GM18526 (cell line): ENCODE measurements around the gene EEFSEC.

ENCODE experiments used
- POLR2A ChIP-seq: IDR thresholded peaks from 3 replicates; pipeline ENCODE4 v1.6.1; 2011; ENCODE audit not compliant: insufficient read length; ENCODE audit errors: extremely low read depth

Gene EEFSEC

GRCh38 chr3:128353361-128353965, 200.2 kb downstream of the EEFSEC start:
- no peak for TF ChIP-seq POLR2A

GRCh38 chr3:128353991-128354687, 200.9 kb downstream of the EEFSEC start:
- TF ChIP-seq POLR2A, result no peak

GRCh38 chr3:128354788-128355542, 201.7 kb downstream of the EEFSEC start:
- no peak for TF ChIP-seq POLR2A

GRCh38 chr3:128355543-128355919, 202.2 kb downstream of the EEFSEC start:
- TF ChIP-seq POLR2A, result no peak

- no peak for TF ChIP-seq POLR2A
Measured at GRCh38 chr3:128356822-128357221, 203.5 kb downstream of the EEFSEC start.

- TF ChIP-seq POLR2A, result no peak
Measured at GRCh38 chr3:128357538-128357937, 204.3 kb downstream of the EEFSEC start.

- TF ChIP-seq POLR2A, result no peak
Measured at GRCh38 chr3:128358156-128358895, 205.0 kb downstream of the EEFSEC start.

GRCh38 chr3:128359060-128359664, 205.9 kb downstream of the EEFSEC start:
- no peak for TF ChIP-seq POLR2A

GRCh38 chr3:128359846-128360642, 206.8 kb downstream of the EEFSEC start:
- TF ChIP-seq POLR2A, result no peak

- no peak for TF ChIP-seq POLR2A
Measured at GRCh38 chr3:128360705-128361271, 207.5 kb downstream of the EEFSEC start.

- no peak for TF ChIP-seq POLR2A
Measured at GRCh38 chr3:128362026-128362965, 209.0 kb downstream of the EEFSEC start.

- TF ChIP-seq POLR2A, result no peak
Measured at GRCh38 chr3:128364291-128364690, 211.0 kb downstream of the EEFSEC start.

GRCh38 chr3:128364808-128365360, 211.6 kb downstream of the EEFSEC start:
- TF ChIP-seq POLR2A, result no peak
